Ishikawa (cell line): Measurements from ENCODE around the gene BDH1.

Source experiments
- CEBPB ChIP-seq: IDR thresholded peaks from 2 replicates; pipeline ENCODE4 v1.6.1; 2012
- EGR1 ChIP-seq: IDR thresholded peaks from 2 replicates; pipeline ENCODE4 v1.6.1; 2012
- EP300 ChIP-seq: IDR thresholded peaks from 2 replicates; pipeline ENCODE4 v1.6.1; 2012; ENCODE audit warnings: borderline replicate concordance
- FOXM1 ChIP-seq: IDR thresholded peaks from 2 replicates; pipeline ENCODE4 v1.6.1; 2012; ENCODE audit warnings: low read depth, borderline replicate concordance
- MAX ChIP-seq: IDR thresholded peaks from 2 replicates; pipeline ENCODE4 v1.6.1; 2012
- NFIC ChIP-seq: IDR thresholded peaks from 2 replicates; pipeline ENCODE4 v1.6.1; 2012
- RAD21 ChIP-seq: IDR thresholded peaks from 2 replicates; pipeline ENCODE4 v1.6.1; 2012; ENCODE audit warnings: low read depth
- REST ChIP-seq: IDR thresholded peaks from 2 replicates; pipeline ENCODE4 v1.6.1; 2012; ENCODE audit warnings: low read depth, mild to moderate bottlenecking
- TCF12 ChIP-seq: IDR thresholded peaks from 2 replicates; pipeline ENCODE4 v1.6.1; 2012; ENCODE audit warnings: low read depth
- TEAD4 ChIP-seq: IDR thresholded peaks from 2 replicates; pipeline ENCODE4 v1.6.1; 2012
- YY1 ChIP-seq: IDR thresholded peaks from 2 replicates; pipeline ENCODE4 v1.6.1; 2012; ENCODE audit warnings: low read depth
- ZBTB7A ChIP-seq: IDR thresholded peaks from 2 replicates; pipeline ENCODE4 v1.6.1; 2012; ENCODE audit warnings: low read depth

GRCh38 chr3:197518881-197519421 lies 36.8 kb downstream of the BDH1 start:
- TF ChIP-seq TCF12 (no peak), CEBPB (no peak), ZBTB7A (no peak), FOXM1 (no peak), EGR1 (no peak), EP300 (no peak), MAX (no peak), NFIC (no peak), RAD21 (no peak), TEAD4 (no peak), REST (no peak), YY1 (no peak)
